A549 (cell line): ENCODE measurements around the gene ZFHX2. TPM values are rescaled to one million over a fixed set of nuclear protein-coding genes. Genes with fewer than 3 reads are reported as not detected.

Experiments used
- ATAC-seq, 2 experiments: fragments of 200-7000 bp in 1 of 2; fragments of >200 bp in 1 of 2; cut with Nextera tagmentation in 1 of 2; cut with Tn5 transposase in 1 of 2; 3 replicates each; pipeline versions ENCODE4 v1.8.0 to v1.9.1; 2018 to 2020; ENCODE audit warnings: mild to moderate bottlenecking in 1 of 2, moderate library complexity in 1 of 2
- CTCF ChIA-PET: fragments of 300-600 bp; sonication (Branson Sonifier 250); formaldehyde crosslinking; extraction: SDS; loops from one replicate; lab custom pipeline; 2021; ENCODE audit warnings: antibody characterized with exemption, inconsistent platforms; lab: Yijun Ruan, JAX
- POLR2A ChIA-PET: fragments of 350-600 bp; formaldehyde crosslinking; extraction: SDS; loops from one replicate; lab custom pipeline; 2021; ENCODE audit warnings: antibody characterized with exemption, inconsistent platforms; lab: Yijun Ruan, JAX
- DNase-seq, 2 experiments: peaks; one replicate each; pipeline versions ENCODE4 v3.0.0 to v3.0.0-alpha.2; 2011 to 2016; ENCODE audit warnings: low read depth in 1 of 2, low spot score in 1 of 2
- FAIRE-seq: peaks from 2 replicates; lab custom pipeline; 2011; peaks lifted over from hg19 to GRCh38; lab: Jason Lieb, UNC
- H3K27ac ChIP-seq, 2 experiments: fragments of >200 bp; sonication (Bioruptor Twin); formaldehyde crosslinking; 3 replicates each; pipeline ENCODE4 v1.5.1; 2016 to 2017
- H3K4me1 ChIP-seq: fragments of >200 bp; sonication (Bioruptor Twin); formaldehyde crosslinking; 3 replicates; pipeline ENCODE4 v1.6.1; 2016
- H3K4me2 ChIP-seq: fragments of >200 bp; sonication (Bioruptor Twin); formaldehyde crosslinking; 3 replicates; pipeline ENCODE4 v1.6.1; 2016
- H3K4me3 ChIP-seq: fragments of >200 bp; sonication (Bioruptor Twin); formaldehyde crosslinking; 3 replicates; pipeline ENCODE4 v1.5.1; 2016
- H3K9me3 ChIP-seq: fragments of >200 bp; sonication (Bioruptor Twin); formaldehyde crosslinking; 3 replicates; pipeline ENCODE4 v1.6.1; 2016
- CBX8 ChIP-seq: fragments of 200-600 bp; sonication (generic); IDR thresholded peaks from 2 replicates; pipeline ENCODE4 v1.6.1; 2016
- CHD2 ChIP-seq: fragments of 150-350 bp; IDR thresholded peaks from 2 replicates; pipeline ENCODE4 v1.6.1; 2014; ENCODE audit warnings: low read length; ENCODE audit not compliant: partially characterized antibody
- FOSB ChIP-seq: fragments of 250-450 bp; sonication (Bioruptor Pico); IDR thresholded peaks from 2 replicates; pipeline ENCODE4 v1.5.0; 2020; ENCODE audit warnings: mild to moderate bottlenecking, moderate library complexity
- FOSL2 ChIP-seq, 2 experiments: fragments of 450-650 bp in 1 of 2; fragments of >200 bp in 1 of 2; sonication (Bioruptor Twin) in 1 of 2; formaldehyde crosslinking; IDR thresholded peaks; 2 replicates each; pipeline versions ENCODE4 v1.5.0 to v1.6.1; 2016 to 2020; ENCODE audit warnings: mild to moderate bottlenecking in 1 of 2, moderate library complexity in 1 of 2
- FOXS1 ChIP-seq: fragments of 250-450 bp; sonication (Bioruptor Pico); IDR thresholded peaks from 2 replicates; pipeline ENCODE4 v1.5.0; 2020; ENCODE audit warnings: mild to moderate bottlenecking, moderate library complexity
- HDAC2 ChIP-seq: fragments of 200-600 bp; sonication (generic); IDR thresholded peaks from 2 replicates; pipeline ENCODE4 v1.6.1; 2016
- MAFK ChIP-seq: fragments of 450-650 bp; IDR thresholded peaks from 2 replicates; pipeline ENCODE4 v1.6.1; 2014; ENCODE audit not compliant: partially characterized antibody
- MAZ ChIP-seq: fragments of 150-350 bp; IDR thresholded peaks from 2 replicates; pipeline ENCODE4 v1.6.1; 2014; ENCODE audit warnings: antibody characterized with exemption, low read depth, low read length, borderline replicate concordance
- MYC ChIP-seq: IDR thresholded peaks from 2 replicates; pipeline ENCODE4 v1.6.1; 2012; ENCODE audit warnings: mild to moderate bottlenecking, inconsistent platforms, low read length, improper control_type of control experiment, borderline replicate concordance
- NPAS2 ChIP-seq: fragments of 250-450 bp; sonication (Bioruptor Pico); IDR thresholded peaks from 2 replicates; pipeline ENCODE4 v1.8.0; 2022; ENCODE audit warnings: mild to moderate bottlenecking, moderate library complexity, borderline replicate concordance
- POLR2AphosphoS2 ChIP-seq: conservative IDR thresholded peaks from 2 replicates; pipeline ENCODE4 v1.6.1; 2012; ENCODE audit warnings: low read length, improper control_type of control experiment, inconsistent platforms
- RAD21 ChIP-seq, 2 experiments: fragments of >200 bp in 1 of 2; sonication (Bioruptor Twin) in 1 of 2; formaldehyde crosslinking in 1 of 2; IDR thresholded peaks in 1 of 2; conservative IDR thresholded peaks in 1 of 2; 2 replicates in 1 of 2; 3 replicates in 1 of 2; pipeline ENCODE4 v1.6.1; 2012 to 2018; ENCODE audit warnings: inconsistent platforms in 1 of 2
- RCOR1 ChIP-seq: fragments of 150-350 bp; IDR thresholded peaks from 2 replicates; pipeline ENCODE4 v1.6.1; 2014; ENCODE audit warnings: antibody characterized with exemption, low read length, low read depth
- RFX5 ChIP-seq: fragments of 450-650 bp; IDR thresholded peaks from 2 replicates; pipeline ENCODE4 v1.7.1; 2014; ENCODE audit warnings: antibody characterized with exemption, mild to moderate bottlenecking, moderate library complexity
- SMC3 ChIP-seq: fragments of >200 bp; sonication (Bioruptor Twin); formaldehyde crosslinking; IDR thresholded peaks from 3 replicates; pipeline ENCODE4 v1.6.1; 2018; ENCODE audit warnings: inconsistent platforms
- ZC3H11A ChIP-seq: fragments of 450-650 bp; IDR thresholded peaks from 2 replicates; pipeline ENCODE4 v1.6.1; 2014; ENCODE audit warnings: antibody characterized with exemption, mild to moderate bottlenecking
- ZSCAN20 ChIP-seq: fragments of 250-450 bp; sonication (Bioruptor Pico); IDR thresholded peaks from 2 replicates; pipeline ENCODE4 v1.8.0; 2022; ENCODE audit warnings: mild to moderate bottlenecking, moderate library complexity
- WGBS: methylation state at CpG from one replicate; pipeline ENCODE4 v1.1.6; 2017; ENCODE audit errors: missing lambda C conversion rate; 5-methylcytosine and 5-hydroxymethylcytosine counted together
- polyA plus RNA-seq, 4 experiments: library from polyadenylated mRNA; depleted of rRNA in 3 of 4; stranded (reverse); fragments of >200 nt; fragmentation: RNase III in 1 of 4; extraction: RNeasy Plus Mini Kit Qiagen cat#74134 plus additional on column Dnase treatment in 1 of 4; gene quantifications; 2 replicates in 3 of 4; 3 replicates in 1 of 4; pipeline ENCODE4 v1.2.3, GENCODE V29; 2011 to 2017
- TF ChIP-seq, protein P1 (sequence below): fragments of 200-600 bp; sonication (generic); IDR thresholded peaks from 2 replicates; pipeline ENCODE4 v1.6.1; 2016; ENCODE audit warnings: antibody characterized with exemption, mild to moderate bottlenecking, moderate library complexity
- TF ChIP-seq, protein P2 (sequence below): fragments of 250-450 bp; sonication (Bioruptor Pico); IDR thresholded peaks from 2 replicates; pipeline ENCODE4 v1.5.0; 2021; ENCODE audit warnings: mild to moderate bottlenecking, moderate library complexity, borderline replicate concordance
- TF ChIP-seq, protein P3 (sequence below): IDR thresholded peaks from 2 replicates; pipeline ENCODE4 v1.6.1; 2012
- TF ChIP-seq, protein P4 (sequence below): fragments of >200 bp; sonication (Bioruptor Twin); formaldehyde crosslinking; IDR thresholded peaks from 3 replicates; pipeline ENCODE4 v1.6.1; 2016
- TF ChIP-seq, protein P5 (sequence below): fragments of 150-350 bp; IDR thresholded peaks from 2 replicates; pipeline ENCODE4 v1.6.1; 2014; ENCODE audit warnings: low read depth, mild to moderate bottlenecking, low read length
- TF ChIP-seq, protein P6 (sequence below): IDR thresholded peaks from 2 replicates; pipeline ENCODE4 v1.6.1; 2012

The ZFHX2 gene
- polyA plus RNA-seq, 2 of the 4 experiments (the other 2 are of a cell fraction) = 0.34 to 1.1 TPM

DNA sequence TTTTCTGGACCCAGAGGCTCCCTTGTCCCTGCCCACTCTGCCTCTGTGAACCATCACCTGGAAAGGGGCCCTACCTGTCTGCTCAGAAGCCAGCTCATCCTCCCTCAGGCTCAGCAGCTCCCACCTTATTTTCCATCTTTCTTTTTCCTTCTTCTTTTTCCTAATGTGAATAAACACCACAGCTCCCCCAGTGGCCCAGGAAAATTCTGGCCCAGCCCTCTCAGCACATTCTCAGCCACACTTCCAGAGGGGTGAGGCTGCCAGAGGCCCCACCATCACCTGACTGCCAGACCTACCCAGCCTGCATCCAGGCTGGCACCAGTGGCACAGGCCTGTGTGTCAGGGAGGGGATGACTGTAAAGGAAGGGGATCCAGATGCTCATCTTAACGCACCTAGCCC, 23.0 kb downstream of the ZFHX2 start:
- WGBS = 79% methylated on average over 1 of the region's 1 CpG

DNA sequence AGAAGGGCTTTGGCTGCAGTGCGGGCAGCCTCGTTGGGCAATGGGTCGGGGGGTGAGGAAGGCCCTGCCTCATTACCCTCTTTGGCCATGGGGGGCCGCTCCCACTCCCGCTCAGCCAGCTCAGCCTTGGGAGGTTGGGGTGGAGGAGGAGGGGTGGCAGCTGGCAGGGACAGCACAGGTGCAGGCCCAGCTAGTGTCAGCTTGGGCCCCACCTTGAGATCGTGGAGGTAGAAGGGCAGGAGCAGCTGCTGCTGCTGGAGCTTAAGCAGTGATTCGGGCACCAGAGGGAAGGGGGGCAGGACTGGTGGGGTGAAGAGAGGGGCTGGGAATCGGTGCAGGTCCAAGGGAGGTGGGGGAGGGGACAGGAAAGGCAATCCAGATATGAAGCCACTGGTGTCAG, 26.0 kb downstream of the ZFHX2 start:
- no peak overlapping the region for H3K27ac ChIP-seq
- no peak overlapping the region for H3K4me2 ChIP-seq
- CTCF ChIA-PET = interaction anchor here (1.3 kb wide), 1 partner anchor 13 kb away, joined by 4 read pairs; no protein-coding TSS in a partner anchor
- H3K9me3 ChIP-seq = no peaks in the 10 kb centered on the region
- WGBS = 0% methylated on average over 1 of the region's 8 CpGs
- no peak overlapping the region for H3K4me3 ChIP-seq
- TF ChIP-seq, protein P1, sequence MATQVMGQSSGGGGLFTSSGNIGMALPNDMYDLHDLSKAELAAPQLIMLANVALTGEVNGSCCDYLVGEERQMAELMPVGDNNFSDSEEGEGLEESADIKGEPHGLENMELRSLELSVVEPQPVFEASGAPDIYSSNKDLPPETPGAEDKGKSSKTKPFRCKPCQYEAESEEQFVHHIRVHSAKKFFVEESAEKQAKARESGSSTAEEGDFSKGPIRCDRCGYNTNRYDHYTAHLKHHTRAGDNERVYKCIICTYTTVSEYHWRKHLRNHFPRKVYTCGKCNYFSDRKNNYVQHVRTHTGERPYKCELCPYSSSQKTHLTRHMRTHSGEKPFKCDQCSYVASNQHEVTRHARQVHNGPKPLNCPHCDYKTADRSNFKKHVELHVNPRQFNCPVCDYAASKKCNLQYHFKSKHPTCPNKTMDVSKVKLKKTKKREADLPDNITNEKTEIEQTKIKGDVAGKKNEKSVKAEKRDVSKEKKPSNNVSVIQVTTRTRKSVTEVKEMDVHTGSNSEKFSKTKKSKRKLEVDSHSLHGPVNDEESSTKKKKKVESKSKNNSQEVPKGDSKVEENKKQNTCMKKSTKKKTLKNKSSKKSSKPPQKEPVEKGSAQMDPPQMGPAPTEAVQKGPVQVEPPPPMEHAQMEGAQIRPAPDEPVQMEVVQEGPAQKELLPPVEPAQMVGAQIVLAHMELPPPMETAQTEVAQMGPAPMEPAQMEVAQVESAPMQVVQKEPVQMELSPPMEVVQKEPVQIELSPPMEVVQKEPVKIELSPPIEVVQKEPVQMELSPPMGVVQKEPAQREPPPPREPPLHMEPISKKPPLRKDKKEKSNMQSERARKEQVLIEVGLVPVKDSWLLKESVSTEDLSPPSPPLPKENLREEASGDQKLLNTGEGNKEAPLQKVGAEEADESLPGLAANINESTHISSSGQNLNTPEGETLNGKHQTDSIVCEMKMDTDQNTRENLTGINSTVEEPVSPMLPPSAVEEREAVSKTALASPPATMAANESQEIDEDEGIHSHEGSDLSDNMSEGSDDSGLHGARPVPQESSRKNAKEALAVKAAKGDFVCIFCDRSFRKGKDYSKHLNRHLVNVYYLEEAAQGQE = no peak
- TF ChIP-seq, protein P2, sequence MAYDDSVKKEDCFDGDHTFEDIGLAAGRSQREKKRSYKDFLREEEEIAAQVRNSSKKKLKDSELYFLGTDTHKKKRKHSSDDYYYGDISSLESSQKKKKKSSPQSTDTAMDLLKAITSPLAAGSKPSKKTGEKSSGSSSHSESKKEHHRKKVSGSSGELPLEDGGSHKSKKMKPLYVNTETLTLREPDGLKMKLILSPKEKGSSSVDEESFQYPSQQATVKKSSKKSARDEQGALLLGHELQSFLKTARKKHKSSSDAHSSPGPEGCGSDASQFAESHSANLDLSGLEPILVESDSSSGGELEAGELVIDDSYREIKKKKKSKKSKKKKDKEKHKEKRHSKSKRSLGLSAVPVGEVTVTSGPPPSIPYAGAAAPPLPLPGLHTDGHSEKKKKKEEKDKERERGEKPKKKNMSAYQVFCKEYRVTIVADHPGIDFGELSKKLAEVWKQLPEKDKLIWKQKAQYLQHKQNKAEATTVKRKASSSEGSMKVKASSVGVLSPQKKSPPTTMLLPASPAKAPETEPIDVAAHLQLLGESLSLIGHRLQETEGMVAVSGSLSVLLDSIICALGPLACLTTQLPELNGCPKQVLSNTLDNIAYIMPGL = no peak
- TF ChIP-seq POLR2AphosphoS2 (no peak), FOSB (no peak), NPAS2 (CRISPR knock-in tag) (no peak), ZC3H11A (no peak), RAD21 (conservative IDR thresholded peaks at IDR 0.05 in 1 of 2, IDR thresholded peaks at IDR 0.05 in 1 of 2) (no peak), FOSL2 (IDR thresholded peaks at IDR 0.05) (no peak), FOSL2 (CRISPR knock-in tag; IDR thresholded peaks at IDR 0.05) (no peak), RCOR1 (no peak), ZSCAN20 (CRISPR knock-in tag) (no peak), MYC (no peak), FOXS1 (CRISPR knock-in tag) (no peak), HDAC2 (no peak), CBX8 (no peak), RFX5 (no peak), MAFK (no peak)
- TF ChIP-seq, protein P3, sequence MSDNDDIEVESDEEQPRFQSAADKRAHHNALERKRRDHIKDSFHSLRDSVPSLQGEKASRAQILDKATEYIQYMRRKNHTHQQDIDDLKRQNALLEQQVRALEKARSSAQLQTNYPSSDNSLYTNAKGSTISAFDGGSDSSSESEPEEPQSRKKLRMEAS = no peak
- TF ChIP-seq, protein P4, sequence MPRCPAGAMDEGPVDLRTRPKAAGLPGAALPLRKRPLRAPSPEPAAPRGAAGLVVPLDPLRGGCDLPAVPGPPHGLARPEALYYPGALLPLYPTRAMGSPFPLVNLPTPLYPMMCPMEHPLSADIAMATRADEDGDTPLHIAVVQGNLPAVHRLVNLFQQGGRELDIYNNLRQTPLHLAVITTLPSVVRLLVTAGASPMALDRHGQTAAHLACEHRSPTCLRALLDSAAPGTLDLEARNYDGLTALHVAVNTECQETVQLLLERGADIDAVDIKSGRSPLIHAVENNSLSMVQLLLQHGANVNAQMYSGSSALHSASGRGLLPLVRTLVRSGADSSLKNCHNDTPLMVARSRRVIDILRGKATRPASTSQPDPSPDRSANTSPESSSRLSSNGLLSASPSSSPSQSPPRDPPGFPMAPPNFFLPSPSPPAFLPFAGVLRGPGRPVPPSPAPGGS = no peak
- TF ChIP-seq, protein P5, sequence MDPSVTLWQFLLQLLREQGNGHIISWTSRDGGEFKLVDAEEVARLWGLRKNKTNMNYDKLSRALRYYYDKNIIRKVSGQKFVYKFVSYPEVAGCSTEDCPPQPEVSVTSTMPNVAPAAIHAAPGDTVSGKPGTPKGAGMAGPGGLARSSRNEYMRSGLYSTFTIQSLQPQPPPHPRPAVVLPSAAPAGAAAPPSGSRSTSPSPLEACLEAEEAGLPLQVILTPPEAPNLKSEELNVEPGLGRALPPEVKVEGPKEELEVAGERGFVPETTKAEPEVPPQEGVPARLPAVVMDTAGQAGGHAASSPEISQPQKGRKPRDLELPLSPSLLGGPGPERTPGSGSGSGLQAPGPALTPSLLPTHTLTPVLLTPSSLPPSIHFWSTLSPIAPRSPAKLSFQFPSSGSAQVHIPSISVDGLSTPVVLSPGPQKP = no peak
- ATAC-seq = no peak
- H3K4me1 ChIP-seq = no peaks in the 10 kb centered on the region
- POLR2A ChIA-PET = no interaction called here
- no peak for DNase-seq
- no peak for FAIRE-seq

More for the DNA sequence above, 23.0 kb downstream of the ZFHX2 start:
- Histone ChIP-seq H3K9me3 (no peaks in the 10 kb centered on the region), H3K4me2 (no peak overlapping the region), H3K4me3 (no peak overlapping the region)
- FAIRE-seq (no peak), ATAC-seq (peak; percentile 63 to 71; a peak in 5 of 6 replicates)
- POLR2A ChIA-PET = no interaction called here
- TF ChIP-seq MAZ (no peak), FOXS1 (CRISPR knock-in tag) (no peak), SMC3 (no peak), ZC3H11A (no peak), CHD2 (no peak), MAFK (no peak)
- TF ChIP-seq, protein P6, sequence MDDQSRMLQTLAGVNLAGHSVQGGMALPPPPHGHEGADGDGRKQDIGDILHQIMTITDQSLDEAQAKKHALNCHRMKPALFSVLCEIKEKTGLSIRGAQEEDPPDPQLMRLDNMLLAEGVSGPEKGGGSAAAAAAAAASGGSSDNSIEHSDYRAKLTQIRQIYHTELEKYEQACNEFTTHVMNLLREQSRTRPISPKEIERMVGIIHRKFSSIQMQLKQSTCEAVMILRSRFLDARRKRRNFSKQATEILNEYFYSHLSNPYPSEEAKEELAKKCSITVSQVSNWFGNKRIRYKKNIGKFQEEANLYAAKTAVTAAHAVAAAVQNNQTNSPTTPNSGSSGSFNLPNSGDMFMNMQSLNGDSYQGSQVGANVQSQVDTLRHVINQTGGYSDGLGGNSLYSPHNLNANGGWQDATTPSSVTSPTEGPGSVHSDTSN = no peak
- TF ChIP-seq, protein P5 = no peak
- TF ChIP-seq, all 56 proteins: peak for 0
- DNase-seq = no peak
- CTCF ChIA-PET = interaction anchor here (1.1 to 5.0 kb wide), 8 partner anchors 11 to 53 kb away, joined by 3 to 34 read pairs (median 4); no protein-coding TSS in a partner anchor
- H3K4me1 ChIP-seq = no peaks in the 10 kb centered on the region
- H3K27ac ChIP-seq = no peak overlapping the region
